ENCODE results near the gene TWF2. TPM values are rescaled to one million over a fixed set of nuclear protein-coding genes. Genes with fewer than 3 reads are reported as not detected.

Gene TWF2
- total RNA-seq, 1 experiment from 2014 or later, result 32.7 TPM

DNA sequence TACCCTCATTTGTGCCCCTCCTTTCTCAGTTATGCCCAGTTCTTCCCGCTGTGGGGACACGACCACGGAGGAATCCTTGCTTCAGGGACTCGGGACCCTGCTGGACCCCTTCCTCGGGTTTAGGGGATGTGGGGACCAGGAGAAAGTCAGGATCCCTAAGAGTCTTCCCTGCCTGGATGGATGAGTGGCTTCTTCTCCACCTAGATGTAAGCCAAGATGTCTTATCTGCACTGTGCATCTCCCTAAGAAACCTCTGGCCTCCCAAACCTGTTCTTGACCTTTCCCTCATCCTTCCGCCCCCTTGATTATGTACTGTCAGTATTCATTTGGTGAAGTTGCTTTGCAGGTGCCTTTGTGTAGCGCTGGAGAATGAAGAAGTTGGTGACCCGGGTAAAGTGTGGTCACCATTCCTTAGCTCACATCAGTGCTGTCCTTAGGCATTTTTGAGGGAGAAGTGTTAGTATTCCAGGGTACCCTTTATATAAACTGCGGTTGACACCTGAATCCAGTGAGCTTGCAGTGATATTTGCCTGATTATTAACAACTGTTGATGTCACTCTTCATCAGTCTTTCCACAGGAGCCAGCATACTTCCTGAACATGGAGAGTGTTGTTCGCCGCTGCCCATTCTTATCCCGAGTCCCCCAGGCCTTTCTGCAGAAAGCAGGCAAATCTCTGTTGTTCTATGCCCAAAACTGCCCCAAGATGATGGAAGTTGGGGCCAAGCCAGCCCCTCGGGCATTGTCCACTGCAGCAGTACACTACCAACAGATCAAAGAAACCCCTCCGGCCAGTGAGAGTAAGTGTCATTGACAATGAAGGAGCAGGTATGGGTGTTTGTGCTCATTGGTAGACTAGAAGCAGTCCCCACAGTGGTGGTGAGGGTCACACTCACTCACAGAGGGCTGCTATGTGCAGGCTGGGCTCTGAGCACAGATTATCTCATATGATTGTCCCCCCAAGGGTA is 40.0 kb downstream of the TWF2 start:
- Histone ChIP-seq H3K4me1 (peaks cover 14% of the 10 kb centered on the region), H3K36me3 (peaks cover 44% of the 10 kb centered on the region), H3K27ac (no peak overlapping the region; the same call in 1 of the 2 replicates), H3K27me3 (no peaks in the 10 kb centered on the region), H3K9me3 (replicated peaks) (no peaks in the 10 kb centered on the region), H3K4me3 (peak overlapping the region; percentile 97)
- DNase-seq, result peak in 1 of 2 experiments; percentile 61

DNA sequence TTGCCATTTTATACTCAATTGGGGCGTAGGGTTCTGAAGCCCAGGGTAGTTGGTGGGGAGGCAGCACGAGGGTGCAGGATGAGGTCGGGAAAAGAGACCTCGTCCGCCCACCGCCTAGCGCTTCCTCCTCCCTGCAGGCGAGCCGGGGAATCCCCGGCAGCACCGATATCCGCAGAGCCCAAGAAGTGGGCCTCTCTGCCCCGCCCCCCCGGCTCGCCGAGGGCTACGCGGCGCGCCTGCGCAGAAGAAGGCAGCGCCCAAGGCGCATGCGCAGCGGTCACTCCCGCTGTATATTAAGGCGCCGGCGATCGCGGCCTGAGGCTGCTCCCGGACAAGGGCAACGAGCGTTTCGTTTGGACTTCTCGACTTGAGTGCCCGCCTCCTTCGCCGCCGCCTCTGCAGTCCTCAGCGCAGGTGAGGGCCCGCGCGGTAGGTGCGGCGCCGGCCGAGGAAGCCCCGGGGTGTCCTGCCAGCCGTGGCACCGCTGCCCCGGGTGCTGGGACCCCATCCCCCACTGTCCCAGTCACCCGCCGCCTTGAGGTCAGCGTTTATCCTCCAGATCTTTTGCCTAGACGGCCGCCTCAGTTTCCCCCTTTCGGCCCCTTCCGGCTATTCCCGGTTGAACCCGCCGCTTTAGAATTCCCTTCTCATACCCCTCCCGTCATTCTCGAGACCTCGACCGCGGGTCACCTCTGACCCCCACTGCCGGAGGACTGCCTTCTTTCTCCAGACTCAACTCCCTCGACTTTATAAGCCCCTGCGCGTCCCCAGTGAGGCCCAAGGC is 40.9 kb downstream of the TWF2 start, which contains the start of gene ALAS1:
ALAS1 (plus strand) TSS at position 319 of the 784 bp plus-strand sequence. CDS start 1,082 bp downstream, outside the sequence.
- Histone ChIP-seq H3K9me3 (replicated peaks) (no peaks in the 10 kb centered on the region), H3K4me1 (peaks cover 14% of the 10 kb centered on the region), H3K4me3 (peak within 1 kb of the TSS; percentile 97), H3K27me3 (no peaks in the 10 kb centered on the region), H3K36me3 (peaks cover 35% of the 10 kb centered on the region), H3K27ac (peak within 1 kb of the TSS; percentile 37; the same call in 1 of the 2 replicates)
- DNase-seq, result peak; percentile 91 to 95

DNA sequence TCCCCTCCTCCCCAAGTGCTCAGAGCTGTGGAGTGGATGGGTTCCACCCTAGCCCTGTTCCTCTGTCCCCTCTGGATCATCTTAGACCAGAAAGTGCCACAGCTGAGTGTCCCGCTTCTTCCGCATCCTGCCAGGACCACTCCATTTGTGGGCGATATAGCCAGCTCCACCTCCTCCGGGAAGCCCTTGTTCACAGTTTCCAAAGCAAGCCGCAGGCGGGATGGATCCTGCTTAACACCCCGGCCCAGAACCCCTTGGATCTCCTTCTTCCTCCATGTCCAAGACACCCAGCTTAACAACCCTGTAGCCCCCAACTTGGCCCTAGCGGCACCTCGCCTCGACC is 41.5 kb downstream of the TWF2 start:
- H3K27me3 ChIP-seq, result no peaks in the 10 kb centered on the region
- H3K36me3 ChIP-seq, result peaks cover 29% of the 10 kb centered on the region
- H3K27ac ChIP-seq, result peak overlapping the region; percentile 37; the same call in 1 of the 2 replicates
- H3K4me1 ChIP-seq, result peaks cover 14% of the 10 kb centered on the region
- H3K4me3 ChIP-seq, result peak overlapping the region; percentile 97
- DNase-seq, result no peak
- no peaks in the 10 kb centered on the region for H3K9me3 ChIP-seq (replicated peaks)

DNA sequence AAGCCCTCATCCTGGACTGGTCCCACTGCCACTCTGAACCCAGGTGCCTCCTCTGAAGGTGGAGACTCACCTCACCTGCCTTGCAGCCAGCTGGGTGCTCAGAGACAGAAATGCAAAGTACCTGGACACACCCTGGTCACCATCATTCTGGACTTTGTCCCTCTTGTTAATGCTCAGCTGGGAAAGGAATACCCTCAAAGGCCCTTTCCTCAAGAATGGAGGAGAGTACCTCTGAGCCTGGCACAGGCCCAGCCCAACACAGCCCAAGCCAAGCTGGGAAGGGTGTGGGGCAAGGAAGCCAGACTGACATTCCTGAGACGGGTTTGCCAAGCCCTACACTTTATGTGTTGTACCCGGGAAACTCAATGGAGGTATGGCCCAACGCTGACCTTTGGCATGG is 42.0 kb downstream of the TWF2 start:
- no peak overlapping the region for H3K4me3 ChIP-seq
- H3K9me3 ChIP-seq (replicated peaks), result no peaks in the 10 kb centered on the region
- no peaks in the 10 kb centered on the region for H3K27me3 ChIP-seq
- H3K36me3 ChIP-seq, result peaks cover 25% of the 10 kb centered on the region
- no peak for DNase-seq
- peaks cover 14% of the 10 kb centered on the region for H3K4me1 ChIP-seq
- H3K27ac ChIP-seq, result no peak overlapping the region

DNA sequence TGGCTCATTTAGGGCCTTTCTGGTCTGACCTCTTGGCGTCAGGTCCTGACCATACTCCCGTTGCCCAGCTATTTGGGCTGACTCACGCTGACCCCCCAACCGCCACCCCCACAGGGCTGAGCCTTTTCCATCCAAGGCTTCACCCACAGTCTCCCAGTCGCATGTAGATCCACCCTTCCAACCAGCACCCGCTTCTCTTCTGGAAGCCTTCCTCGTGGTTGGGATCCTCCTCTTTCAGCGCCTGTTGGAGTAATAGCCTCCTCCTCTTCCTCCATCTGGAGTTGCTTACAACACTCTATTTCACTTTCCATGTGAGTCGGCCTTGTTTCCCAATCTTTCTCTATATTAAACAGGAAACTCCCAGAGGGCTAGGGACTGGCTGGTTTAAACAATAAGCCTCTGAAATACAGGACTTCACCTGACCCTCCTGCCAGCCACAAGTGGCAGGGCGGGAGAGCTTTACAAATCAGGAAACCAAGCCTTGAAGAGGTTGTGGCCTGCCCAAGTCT is 43.1 kb downstream of the TWF2 start:
- DNase-seq, result no peak
- Histone ChIP-seq H3K4me3 (no peak overlapping the region), H3K27ac (no peak overlapping the region)

DNA sequence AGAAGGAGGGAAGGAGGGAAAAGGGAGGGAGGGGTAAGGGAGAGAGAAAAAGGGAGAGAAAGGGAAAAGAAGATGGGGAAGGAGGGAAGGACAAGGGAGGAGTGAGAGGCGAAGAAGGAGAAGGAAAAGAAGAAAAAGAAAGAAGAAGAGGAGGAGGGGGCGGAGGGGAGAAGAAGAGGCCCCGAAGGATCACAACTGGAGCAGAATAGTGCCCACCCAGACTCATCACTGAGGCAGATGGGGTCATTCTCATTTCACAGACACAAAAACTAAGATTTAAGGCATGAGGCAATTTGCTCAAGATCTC is 43.7 kb downstream of the TWF2 start:
- DNase-seq, result no peak
- H3K4me3 ChIP-seq, result no peak overlapping the region
- H3K36me3 ChIP-seq, result peaks cover 7% of the 10 kb centered on the region; the same call in 1 of the 2 replicates
- peaks cover 24% of the 10 kb centered on the region for H3K4me1 ChIP-seq
- H3K9me3 ChIP-seq (replicated peaks), result no peaks in the 10 kb centered on the region
- no peak overlapping the region for H3K27ac ChIP-seq
- no peaks in the 10 kb centered on the region for H3K27me3 ChIP-seq

More for the DNA sequence above, 43.1 kb downstream of the TWF2 start:
- no peaks in the 10 kb centered on the region for H3K27me3 ChIP-seq
- peaks cover 14% of the 10 kb centered on the region for H3K36me3 ChIP-seq
- no peaks in the 10 kb centered on the region for H3K9me3 ChIP-seq (replicated peaks)
- peaks cover 18% of the 10 kb centered on the region for H3K4me1 ChIP-seq

DNA sequence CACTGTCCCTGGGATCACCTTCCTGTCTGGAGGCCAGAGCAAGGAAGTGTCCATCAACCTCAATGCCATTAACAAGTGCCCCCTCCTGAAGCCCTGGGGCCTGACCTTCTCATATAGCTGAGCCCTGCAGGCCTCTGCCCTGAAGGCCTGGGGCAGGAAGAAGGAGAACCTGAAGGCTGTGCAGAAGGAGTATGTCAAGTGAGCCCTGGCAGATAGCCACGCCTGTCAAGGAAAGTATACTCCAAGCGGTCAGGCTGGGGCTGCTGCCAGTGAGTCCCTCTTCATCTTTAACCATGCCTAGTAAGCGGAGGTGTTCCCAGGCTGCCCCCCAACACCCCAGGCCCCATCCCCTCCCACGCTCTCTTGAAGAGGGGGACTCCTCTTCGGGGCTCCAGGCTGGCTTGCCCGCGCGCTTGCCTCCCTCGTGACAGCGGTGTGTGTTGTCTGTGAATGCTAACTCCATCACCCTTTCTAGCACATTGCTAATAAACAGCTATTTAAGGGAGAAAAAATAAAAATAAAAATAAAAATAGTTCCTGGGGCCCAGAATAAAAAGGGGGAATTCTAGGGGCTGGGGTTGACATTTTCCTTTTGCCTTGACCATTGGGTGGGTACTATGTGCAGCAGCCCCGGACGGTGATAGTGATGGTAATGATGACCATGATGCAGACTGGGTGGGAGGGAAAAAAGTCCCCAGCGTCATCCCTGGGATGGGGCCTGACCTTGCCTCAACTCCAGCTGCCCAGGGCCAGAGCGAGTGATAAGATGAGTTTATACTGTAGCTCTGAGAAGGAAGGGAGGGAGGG is 44.3 kb downstream of the TWF2 start:
- no peaks in the 10 kb centered on the region for H3K27me3 ChIP-seq
- no peak overlapping the region for H3K4me3 ChIP-seq
- H3K27ac ChIP-seq, result no peak overlapping the region
- peaks cover 30% of the 10 kb centered on the region for H3K4me1 ChIP-seq
- 0 out of 2 replicates have a peak, but pooled peaks cover 3% of the 10 kb centered on the region for H3K36me3 ChIP-seq
- H3K9me3 ChIP-seq (replicated peaks), result no peaks in the 10 kb centered on the region
- no peak for DNase-seq

DNA sequence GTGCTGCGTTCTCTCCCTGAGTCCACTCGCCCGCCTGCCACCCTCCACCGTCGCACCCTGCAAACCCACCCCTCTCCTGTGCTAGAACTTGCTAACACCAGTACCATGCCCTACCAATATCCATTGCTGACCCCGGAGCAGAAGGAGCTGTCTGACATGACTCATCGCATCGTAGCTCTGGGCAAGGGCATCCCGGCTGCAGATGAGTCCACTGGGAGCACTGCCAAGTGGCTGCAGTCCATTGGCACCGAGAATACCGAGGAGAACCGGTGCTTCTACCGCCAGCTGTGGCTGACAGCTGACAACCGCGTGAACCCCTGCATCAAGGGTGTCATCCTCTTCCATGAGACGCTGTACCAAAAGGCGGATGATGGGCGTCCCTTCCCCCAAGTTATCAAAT is 45.9 kb downstream of the TWF2 start:
- H3K4me1 ChIP-seq, result peaks cover 25% of the 10 kb centered on the region

DNA sequence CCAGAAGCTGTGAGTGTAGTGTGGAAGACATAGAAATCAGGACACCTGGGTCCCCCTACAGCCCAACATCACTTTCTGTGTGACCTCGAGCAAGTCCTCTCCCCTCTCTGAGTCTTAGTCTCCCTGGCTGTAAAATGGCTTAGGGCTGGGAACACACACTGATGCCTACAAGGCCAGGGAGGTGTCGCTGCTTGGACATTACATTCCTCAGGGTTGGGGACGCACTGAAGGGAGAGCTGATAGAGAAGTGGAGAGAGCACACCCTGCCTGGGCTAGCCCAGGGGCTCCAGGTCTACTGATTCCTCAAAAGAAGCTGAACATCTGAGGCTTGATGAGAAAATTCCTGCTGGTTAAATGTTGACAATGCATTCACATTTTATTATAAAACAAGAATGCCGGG is 47.3 kb downstream of the TWF2 start:
- H3K9me3 ChIP-seq (replicated peaks), result no peaks in the 10 kb centered on the region

More for the DNA sequence above, 45.9 kb downstream of the TWF2 start:
- no peak for DNase-seq
- Histone ChIP-seq H3K27me3 (no peaks in the 10 kb centered on the region), H3K9me3 (replicated peaks) (no peaks in the 10 kb centered on the region), H3K4me3 (no peak overlapping the region), H3K27ac (no peak overlapping the region), H3K36me3 (no peaks in the 10 kb centered on the region)

DNA sequence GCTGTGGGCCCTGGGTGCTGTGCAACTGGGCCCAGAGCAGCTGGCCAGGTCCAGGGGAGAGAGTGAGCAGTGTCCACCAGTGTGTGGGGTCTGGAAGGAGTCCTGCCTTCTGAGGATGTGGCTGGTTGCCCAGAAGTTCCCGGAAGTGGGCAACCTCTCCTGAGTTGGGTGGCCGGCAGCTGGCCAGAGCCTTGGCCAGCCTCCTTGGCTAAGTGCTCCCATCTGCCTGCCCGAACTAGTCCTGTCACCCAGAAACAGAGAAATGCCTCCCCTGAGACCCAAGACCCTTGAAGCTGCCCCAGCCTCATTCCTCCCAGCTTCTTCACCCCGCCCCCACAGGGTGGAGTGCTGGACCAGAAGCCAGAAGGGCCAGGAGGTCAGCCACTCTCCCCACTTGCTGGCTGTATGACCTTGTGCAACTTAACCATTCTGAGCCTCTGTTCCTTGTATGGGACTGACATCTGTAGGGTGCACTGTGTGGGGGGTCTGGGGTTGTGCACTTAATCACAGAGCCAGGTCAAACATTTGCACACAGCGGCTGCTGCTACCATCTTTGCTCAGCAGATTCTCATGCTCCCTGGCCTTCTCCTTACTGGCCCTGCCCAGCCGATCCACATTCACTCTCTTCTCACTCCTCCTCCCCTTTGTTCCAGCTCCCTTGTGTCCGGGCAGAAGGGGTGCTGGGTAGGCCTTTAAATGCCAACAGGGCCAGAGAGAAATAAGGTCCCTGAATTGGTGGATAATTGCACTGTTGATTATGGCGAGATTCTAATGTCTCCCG is 48.5 kb downstream of the TWF2 start:
- Histone ChIP-seq H3K4me1 (peaks cover 18% of the 10 kb centered on the region), H3K27ac (peak overlapping the region; percentile 39), H3K36me3 (no peaks in the 10 kb centered on the region), H3K9me3 (replicated peaks) (no peaks in the 10 kb centered on the region), H3K27me3 (no peaks in the 10 kb centered on the region), H3K4me3 (no peak overlapping the region)
- peak; percentile 82 to 85 for DNase-seq

More for the DNA sequence above, 47.3 kb downstream of the TWF2 start:
- Histone ChIP-seq H3K4me3 (no peak overlapping the region), H3K27ac (no peak overlapping the region; the same call in 1 of the 2 replicates), H3K4me1 (peaks cover 18% of the 10 kb centered on the region), H3K27me3 (no peaks in the 10 kb centered on the region), H3K36me3 (no peaks in the 10 kb centered on the region)
- no peak for DNase-seq

DNA sequence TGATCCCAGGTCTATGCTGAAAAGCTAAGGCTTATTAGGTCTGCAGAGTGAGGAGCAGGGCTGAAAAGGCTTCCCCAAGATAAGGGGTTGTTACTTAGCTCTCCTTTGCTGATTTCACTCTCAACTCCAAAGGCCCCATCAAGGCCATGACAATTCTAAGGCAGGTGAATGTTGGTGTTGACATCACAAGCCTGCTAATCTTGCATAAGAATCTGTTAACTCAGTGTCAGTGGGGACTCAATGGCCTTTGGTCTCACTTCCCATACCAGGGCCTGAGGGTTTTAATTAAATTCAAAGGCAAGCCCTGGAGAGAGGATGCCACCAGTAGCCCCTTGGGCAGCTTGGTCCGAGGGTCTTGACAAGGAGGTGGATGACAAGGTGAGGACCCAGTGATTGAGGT is 50.4 kb downstream of the TWF2 start:
- Histone ChIP-seq H3K36me3 (no peaks in the 10 kb centered on the region), H3K4me1 (peaks cover 28% of the 10 kb centered on the region), H3K27ac (no peak overlapping the region), H3K9me3 (replicated peaks) (no peaks in the 10 kb centered on the region), H3K4me3 (no peak overlapping the region), H3K27me3 (no peaks in the 10 kb centered on the region)
- DNase-seq, result no peak

DNA sequence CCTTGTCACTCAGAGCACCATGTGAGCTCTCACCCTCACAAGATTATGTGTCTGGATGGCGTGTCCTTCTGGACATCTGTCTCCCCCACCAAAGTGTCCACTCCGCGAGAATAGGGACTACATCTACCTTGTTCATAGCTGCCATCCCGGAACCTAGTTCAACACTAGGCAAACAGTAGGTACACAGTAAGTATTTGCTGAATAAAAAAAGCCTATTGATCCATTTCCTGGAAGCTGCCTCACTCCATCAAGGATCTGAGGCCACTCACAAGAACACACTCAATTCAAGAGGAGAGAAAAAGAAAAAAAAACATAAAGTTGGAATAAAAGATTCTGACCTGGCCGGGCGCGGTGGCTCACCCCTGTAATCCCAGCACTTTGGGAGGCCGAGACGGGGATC is 52.2 kb downstream of the TWF2 start:
- no peaks in the 10 kb centered on the region for H3K27me3 ChIP-seq
- DNase-seq, result no peak
- no peak overlapping the region for H3K4me3 ChIP-seq
- H3K36me3 ChIP-seq, result no peaks in the 10 kb centered on the region
- H3K27ac ChIP-seq, result no peak overlapping the region
- peaks cover 34% of the 10 kb centered on the region for H3K4me1 ChIP-seq
- no peaks in the 10 kb centered on the region for H3K9me3 ChIP-seq (replicated peaks)

DNA sequence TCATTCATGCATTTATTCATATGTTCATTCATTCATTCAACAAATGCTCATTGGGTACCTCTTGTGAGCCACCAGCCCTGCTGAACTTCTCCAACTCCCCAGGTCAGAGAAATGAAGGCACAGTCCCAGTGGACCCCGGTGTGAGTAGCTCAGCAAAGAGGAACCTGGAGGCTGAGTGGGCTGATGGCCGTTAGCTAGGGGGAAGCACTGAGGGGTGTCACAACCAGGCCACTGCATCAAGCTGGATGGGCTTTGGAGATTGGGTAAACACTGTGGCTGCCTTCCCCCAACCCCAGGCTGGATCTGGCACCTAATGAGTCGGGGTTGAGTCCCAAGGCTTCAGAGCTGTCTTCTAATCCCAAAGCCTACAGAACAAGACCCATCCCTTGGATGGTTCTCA is 53.1 kb downstream of the TWF2 start:
- Histone ChIP-seq H3K4me3 (no peak overlapping the region), H3K4me1 (peaks cover 35% of the 10 kb centered on the region), H3K9me3 (replicated peaks) (no peaks in the 10 kb centered on the region), H3K27me3 (no peaks in the 10 kb centered on the region), H3K27ac (no peak overlapping the region), H3K36me3 (no peaks in the 10 kb centered on the region)
- DNase-seq, result no peak

DNA sequence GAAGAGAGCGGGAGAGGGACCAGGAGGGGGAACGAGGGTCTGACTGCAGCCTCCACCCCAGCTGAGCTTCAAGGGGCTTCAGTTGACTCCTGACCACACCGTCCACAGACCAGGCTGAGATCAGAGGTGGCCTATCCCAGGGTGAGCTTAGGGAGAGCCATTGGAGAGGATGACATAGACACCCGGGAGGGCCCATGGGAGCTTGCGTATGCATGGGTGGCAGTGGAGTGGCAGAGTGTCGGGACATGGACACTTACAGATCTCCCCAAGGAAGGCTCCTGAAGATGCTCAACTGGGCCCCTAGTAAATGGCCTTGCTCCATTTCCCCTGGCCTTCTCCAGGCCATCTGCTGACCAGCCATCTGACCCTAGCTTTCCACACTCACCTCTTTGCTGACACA is 53.6 kb downstream of the TWF2 start:
- DNase-seq, result no peak
- Histone ChIP-seq H3K4me3 (no peak overlapping the region), H3K27me3 (no peaks in the 10 kb centered on the region), H3K27ac (no peak overlapping the region), H3K36me3 (no peaks in the 10 kb centered on the region), H3K9me3 (replicated peaks) (no peaks in the 10 kb centered on the region), H3K4me1 (peaks cover 30% of the 10 kb centered on the region)

Data from SJCRH30 (cell line).